Smooth muscle cell (in vitro differentiated cells): ENCODE measurements around the gene KANSL1. TPM values are rescaled to one million over a fixed set of nuclear protein-coding genes. Genes with fewer than 3 reads are reported as not detected.
"Not testable (repeated sequence)": the region's sequence is repeated elsewhere in the genome, so short reads cannot be mapped to it uniquely, and the experiment has no call there.

Experiments
- DNase-seq: peaks from one replicate; lab custom pipeline; 2025; ENCODE audit not compliant: unreplicated experiment; lab: John Stamatoyannopoulos, UW
- H2AFZ ChIP-seq: fragments of 200-600 bp; sonication (generic); 2 replicates; pipeline ENCODE4 v1.6.0; 2016; ENCODE audit warnings: antibody characterized with exemption, low read depth, mild to moderate bottlenecking
- H3F3A ChIP-seq: fragments of 200-600 bp; sonication (generic); 2 replicates; pipeline ENCODE4 v1.6.0; 2017; ENCODE audit warnings: antibody characterized with exemption, low read depth
- H3K27ac ChIP-seq: fragments of 200-600 bp; sonication (generic); 2 replicates; pipeline ENCODE4 v1.5.1; 2016; ENCODE audit warnings: low read depth, mild to moderate bottlenecking
- H3K27me3 ChIP-seq: fragments of 200-600 bp; sonication (generic); 2 replicates; pipeline ENCODE4 v1.6.1; 2016; ENCODE audit warnings: low read depth, mild to moderate bottlenecking
- H3K36me3 ChIP-seq: fragments of 200-600 bp; sonication (generic); 2 replicates; pipeline ENCODE4 v1.5.1; 2016; ENCODE audit warnings: low read depth
- H3K4me1 ChIP-seq: fragments of 200-600 bp; sonication (generic); 2 replicates; pipeline ENCODE4 v1.5.1; 2016; ENCODE audit warnings: low read depth
- H3K4me2 ChIP-seq: fragments of 200-600 bp; sonication (generic); 2 replicates; pipeline ENCODE4 v1.6.0; 2016; ENCODE audit warnings: mild to moderate bottlenecking
- H3K4me3 ChIP-seq: fragments of 200-600 bp; sonication (generic); 2 replicates; pipeline ENCODE4 v1.5.1; 2016; ENCODE audit warnings: mild to moderate bottlenecking
- H3K79me2 ChIP-seq: fragments of 200-600 bp; sonication (generic); 2 replicates; pipeline ENCODE4 v1.6.0; 2016; ENCODE audit warnings: low read depth, mild to moderate bottlenecking
- H3K9ac ChIP-seq: fragments of 200-600 bp; sonication (generic); 2 replicates; pipeline ENCODE4 v1.6.0; 2016; ENCODE audit warnings: low read depth
- H3K9me3 ChIP-seq: fragments of 200-600 bp; sonication (generic); replicated peaks from 2 replicates; pipeline ENCODE4 v1.5.1; 2016; ENCODE audit warnings: low read depth
- H4K20me1 ChIP-seq: fragments of 200-600 bp; sonication (generic); 2 replicates; pipeline ENCODE4 v1.6.0; 2016; ENCODE audit warnings: low read depth
- WGBS: methylation state at CpG from one replicate; pipeline ENCODE4 v1.1.7; 2016; ENCODE audit warnings: low lambda C conversion rate; 5-methylcytosine and 5-hydroxymethylcytosine counted together
- polyA plus RNA-seq: library from polyadenylated mRNA; unstranded; fragments of >200 nt; fragmentation: Nextera tagmentation; extraction: Ambion mirVana; gene quantifications from 2 replicates; pipeline ENCODE4 v1.2.1, GENCODE V29; 2016
- total RNA-seq: library from RNA; depleted of rRNA; stranded (reverse); fragments of >200 nt; gene quantifications from 2 replicates; pipeline ENCODE4 v1.2.3, GENCODE V29; 2014
- TF ChIP-seq, protein P1 (sequence below): fragments of 200-600 bp; sonication (generic); IDR thresholded peaks from 2 replicates; pipeline ENCODE4 v1.5.1; 2017; ENCODE audit warnings: borderline replicate concordance, mild to moderate bottlenecking, antibody characterized with exemption; ENCODE audit not compliant: insufficient read depth, poor library complexity, severe bottlenecking

Gene KANSL1
- total and polyA plus RNA-seq, 2 experiments from 2014 or later = 16.9 to 69.7 TPM

DNA sequence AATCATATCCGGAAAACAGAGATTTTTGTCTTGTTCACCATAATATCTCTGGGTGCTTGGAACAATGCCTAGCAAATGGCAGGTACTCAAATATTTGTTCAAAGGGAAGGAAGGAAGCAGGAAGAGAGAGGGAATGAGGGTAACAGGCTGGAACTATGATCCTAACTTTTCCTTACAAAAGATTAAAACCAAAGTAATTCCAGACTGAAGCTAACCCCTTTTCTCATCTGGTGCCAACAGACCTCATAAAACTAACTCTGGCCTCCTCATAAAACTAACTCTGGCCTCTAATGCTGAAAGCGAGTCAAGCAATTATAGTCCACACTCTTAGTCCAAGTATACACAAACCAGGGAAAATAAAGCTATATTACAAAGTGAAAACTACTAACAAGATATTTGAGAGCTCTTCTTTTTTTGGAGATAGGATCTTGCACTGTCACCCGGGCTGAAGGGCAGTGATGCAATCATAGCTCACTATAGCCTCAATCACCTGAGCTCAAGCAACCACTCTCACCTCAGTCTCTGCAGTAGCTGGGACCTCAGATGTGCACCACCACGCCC is 84.6 kb downstream of the KANSL1 start:
- WGBS = 53% methylated on average over 4 of the region's 4 CpGs
- no peak overlapping the region for H3K27ac ChIP-seq
- no peak for DNase-seq

DNA sequence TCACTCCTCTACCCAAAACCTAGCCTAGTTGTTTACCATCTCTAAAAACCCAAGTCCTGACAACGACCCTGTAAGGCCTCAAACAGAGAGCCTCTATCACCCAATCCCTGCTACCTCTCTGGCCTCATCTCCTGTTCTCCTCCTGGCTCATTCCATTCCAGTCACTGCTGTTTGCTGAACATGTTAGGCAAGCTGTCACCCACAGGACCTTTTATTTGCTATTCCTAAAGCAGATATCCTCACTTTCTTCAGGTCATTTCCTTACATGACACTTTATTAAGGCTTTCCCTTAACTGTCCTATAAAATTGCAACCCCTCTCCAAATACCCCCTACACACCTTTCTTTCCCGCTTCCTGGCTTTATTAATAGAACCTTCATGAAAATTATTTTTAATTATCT is 85.1 kb downstream of the KANSL1 start:
- WGBS = 66% methylated on average over 2 of the region's 2 CpGs
- no peak overlapping the region for H2AFZ ChIP-seq
- no peaks in the 10 kb centered on the region for H3K9me3 ChIP-seq

More for the DNA sequence above, 84.6 kb downstream of the KANSL1 start:
- no peaks in the 10 kb centered on the region for H3K27me3 ChIP-seq
- H3K4me2 ChIP-seq = peak overlapping the region; percentile 7
- no peaks in the 10 kb centered on the region for H3F3A ChIP-seq
- H2AFZ ChIP-seq = no peak overlapping the region
- TF ChIP-seq, protein P1, sequence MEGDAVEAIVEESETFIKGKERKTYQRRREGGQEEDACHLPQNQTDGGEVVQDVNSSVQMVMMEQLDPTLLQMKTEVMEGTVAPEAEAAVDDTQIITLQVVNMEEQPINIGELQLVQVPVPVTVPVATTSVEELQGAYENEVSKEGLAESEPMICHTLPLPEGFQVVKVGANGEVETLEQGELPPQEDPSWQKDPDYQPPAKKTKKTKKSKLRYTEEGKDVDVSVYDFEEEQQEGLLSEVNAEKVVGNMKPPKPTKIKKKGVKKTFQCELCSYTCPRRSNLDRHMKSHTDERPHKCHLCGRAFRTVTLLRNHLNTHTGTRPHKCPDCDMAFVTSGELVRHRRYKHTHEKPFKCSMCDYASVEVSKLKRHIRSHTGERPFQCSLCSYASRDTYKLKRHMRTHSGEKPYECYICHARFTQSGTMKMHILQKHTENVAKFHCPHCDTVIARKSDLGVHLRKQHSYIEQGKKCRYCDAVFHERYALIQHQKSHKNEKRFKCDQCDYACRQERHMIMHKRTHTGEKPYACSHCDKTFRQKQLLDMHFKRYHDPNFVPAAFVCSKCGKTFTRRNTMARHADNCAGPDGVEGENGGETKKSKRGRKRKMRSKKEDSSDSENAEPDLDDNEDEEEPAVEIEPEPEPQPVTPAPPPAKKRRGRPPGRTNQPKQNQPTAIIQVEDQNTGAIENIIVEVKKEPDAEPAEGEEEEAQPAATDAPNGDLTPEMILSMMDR = no peak
- peaks cover 100% of the 10 kb centered on the region for H4K20me1 ChIP-seq
- H3K4me1 ChIP-seq = peaks cover 19% of the 10 kb centered on the region
- H3K36me3 ChIP-seq = no peaks in the 10 kb centered on the region
- H3K79me2 ChIP-seq = peaks cover 97% of the 10 kb centered on the region
- no peak overlapping the region for H3K4me3 ChIP-seq
- no peaks in the 10 kb centered on the region for H3K9me3 ChIP-seq
- no peak overlapping the region for H3K9ac ChIP-seq

DNA sequence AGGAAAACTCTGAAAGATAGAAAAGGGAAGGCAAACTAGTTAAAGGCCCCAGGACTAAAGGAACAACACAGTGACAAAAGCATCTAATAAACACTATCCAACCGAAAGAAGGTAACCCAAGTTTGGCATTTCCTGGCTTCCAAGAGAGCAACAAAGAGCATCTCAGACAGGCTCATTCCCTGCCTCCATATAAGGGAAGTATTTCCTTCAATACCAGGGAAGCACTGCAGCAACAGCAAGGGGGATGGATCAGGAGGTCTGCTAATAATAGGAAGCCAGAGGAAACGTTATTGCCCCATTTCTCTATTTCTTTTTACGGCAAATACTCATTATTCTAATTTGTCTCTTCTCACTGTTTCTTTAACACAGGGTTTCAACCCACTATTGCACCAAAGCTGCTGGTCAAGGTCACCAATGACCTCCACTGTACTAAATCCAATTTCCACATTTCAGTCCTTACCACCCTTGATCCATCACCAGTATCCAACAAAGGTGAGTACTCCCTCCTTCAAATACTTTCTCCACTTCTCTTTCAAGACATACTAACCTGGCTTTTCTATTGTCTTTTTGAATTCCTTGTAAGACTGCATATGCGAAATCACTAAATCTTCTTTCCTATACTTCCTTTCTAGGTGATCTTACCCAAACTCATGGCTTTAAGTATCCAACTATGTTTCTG is 86.1 kb downstream of the KANSL1 start:
- peaks cover 98% of the 10 kb centered on the region for H3K79me2 ChIP-seq
- no peak overlapping the region for H3K4me2 ChIP-seq
- no peak for DNase-seq
- H3K27ac ChIP-seq = no peak overlapping the region
- H3F3A ChIP-seq = peaks cover 5% of the 10 kb centered on the region
- no peaks in the 10 kb centered on the region for H3K9me3 ChIP-seq
- H3K9ac ChIP-seq = no peak overlapping the region
- H3K27me3 ChIP-seq = no peaks in the 10 kb centered on the region
- H3K4me3 ChIP-seq = no peak overlapping the region
- H2AFZ ChIP-seq = no peak overlapping the region
- H4K20me1 ChIP-seq = peaks cover 100% of the 10 kb centered on the region
- WGBS = 57% methylated on average over 4 of the region's 4 CpGs
- H3K4me1 ChIP-seq = peaks cover 19% of the 10 kb centered on the region
- TF ChIP-seq, protein P1 = no peak
- no peaks in the 10 kb centered on the region for H3K36me3 ChIP-seq

More for the DNA sequence above, 85.1 kb downstream of the KANSL1 start:
- Histone ChIP-seq H3K4me2 (peak overlapping the region; percentile 7), H3K27me3 (no peaks in the 10 kb centered on the region), H4K20me1 (peaks cover 100% of the 10 kb centered on the region), H3K36me3 (no peaks in the 10 kb centered on the region), H3K4me1 (peaks cover 19% of the 10 kb centered on the region), H3K9ac (no peak overlapping the region), H3K27ac (no peak overlapping the region), H3K79me2 (peaks cover 97% of the 10 kb centered on the region), H3K4me3 (no peak overlapping the region), H3F3A (no peaks in the 10 kb centered on the region)
- TF ChIP-seq, protein P1 = no peak
- DNase-seq = no peak

DNA sequence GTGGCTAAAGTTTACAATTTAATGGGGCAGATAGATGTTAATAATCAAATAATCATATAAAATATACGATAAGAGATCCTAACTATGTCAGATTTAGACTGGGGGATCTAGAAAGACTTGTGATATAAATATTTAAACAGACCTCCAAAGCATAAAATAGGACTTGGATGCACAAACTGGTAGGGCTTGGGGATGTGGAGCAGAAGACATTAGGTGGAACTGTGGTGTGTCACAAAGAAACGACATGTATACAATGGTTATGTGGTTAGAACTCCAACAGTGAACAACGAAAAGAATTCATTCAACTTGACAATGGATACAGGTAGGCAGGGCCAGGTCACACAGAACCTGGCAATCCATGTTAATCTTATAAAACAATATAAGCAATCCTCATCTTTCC is 90.4 kb downstream of the KANSL1 start:
- not testable (repeated sequence) for DNase-seq, H3K27ac ChIP-seq, H3K4me3 ChIP-seq, H3K4me2 ChIP-seq, H3K9me3 ChIP-seq, H2AFZ ChIP-seq, H3K27me3 ChIP-seq, H3K9ac ChIP-seq, H3K36me3 ChIP-seq, H3F3A ChIP-seq, H3K4me1 ChIP-seq
- 73% methylated on average over 3 of the region's 3 CpGs for WGBS
- Histone ChIP-seq H3K79me2 (peaks cover 90% of the 10 kb centered on the region), H4K20me1 (peaks cover 99% of the 10 kb centered on the region)

DNA sequence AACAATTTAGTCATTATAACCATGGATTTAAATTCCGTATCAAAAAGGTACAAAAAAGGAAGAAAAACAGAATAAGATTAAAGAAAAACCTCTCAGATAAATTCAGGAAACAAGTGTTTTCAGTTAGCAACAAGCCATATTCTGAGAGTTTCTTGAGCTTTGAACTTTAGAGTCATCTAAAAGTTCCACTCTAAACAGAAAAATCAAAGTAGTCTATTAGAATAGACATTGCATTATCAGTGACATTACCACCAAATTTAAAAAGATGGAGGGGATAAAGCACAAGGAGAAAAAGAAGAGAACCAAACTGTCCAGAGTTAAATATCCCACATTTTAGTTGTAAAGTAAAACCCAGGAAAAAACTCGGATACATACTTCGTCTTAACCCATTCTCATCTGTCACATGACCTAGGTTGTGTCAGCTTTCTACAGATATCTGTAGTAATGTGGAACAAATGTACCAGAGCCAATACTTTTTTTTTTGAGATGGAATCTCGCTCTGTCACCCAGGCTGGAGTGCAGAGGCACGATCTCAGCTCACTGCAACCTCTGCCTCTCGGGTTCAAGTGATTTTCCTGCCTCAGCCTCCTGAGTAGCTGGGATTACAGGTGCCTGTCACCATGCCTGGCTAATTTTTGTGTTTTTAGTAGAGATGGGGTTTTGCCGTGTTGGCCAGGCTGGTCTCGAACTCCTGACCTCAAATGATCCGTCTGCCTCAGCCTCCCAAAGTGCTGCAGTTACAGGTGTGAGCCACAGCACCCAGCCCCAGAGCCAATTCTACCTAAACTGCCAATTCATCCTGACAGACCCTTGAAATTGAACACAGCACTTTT is 91.2 kb downstream of the KANSL1 start:
- not testable (repeated sequence) for H3K4me1 ChIP-seq, H3K36me3 ChIP-seq, H3F3A ChIP-seq, H3K9me3 ChIP-seq, H3K4me2 ChIP-seq, H3K9ac ChIP-seq, H3K27me3 ChIP-seq, DNase-seq, H3K4me3 ChIP-seq, H2AFZ ChIP-seq
- 85% methylated on average over 9 of the region's 9 CpGs for WGBS
- peak overlapping the region; percentile 44 for H3K27ac ChIP-seq
- peaks cover 90% of the 10 kb centered on the region for H3K79me2 ChIP-seq
- peaks cover 99% of the 10 kb centered on the region for H4K20me1 ChIP-seq
